PC-9 (cell line): ENCODE measurements around the gene CNGA2. TPM values are rescaled to one million over a fixed set of nuclear protein-coding genes. Genes with fewer than 3 reads are reported as not detected.

Experiments used
- BruUV-seq: library from RNA; stranded (reverse); fragments of 400-500 nt; replicated peaks from 2 replicates; lab custom pipeline; 2021; lab: Mats Ljungman, UMichigan
- CTCF ChIA-PET: fragments of 300-600 bp; sonication (Branson Sonifier 250); formaldehyde crosslinking; loops from one replicate; lab custom pipeline; 2022; ENCODE audit warnings: antibody characterized with exemption; lab: Charles Lee
- POLR2A ChIA-PET: fragments of 300-600 bp; sonication (Branson Sonifier 250); formaldehyde crosslinking; loops from one replicate; lab custom pipeline; 2022; ENCODE audit warnings: antibody characterized with exemption; ENCODE audit not compliant: unreplicated experiment; lab: Charles Lee
- DNase-seq, 2 experiments: peaks; one replicate each; pipeline versions ENCODE4 v3.0.0 to v3.0.0-alpha.2; 2015 to 2022; ENCODE audit warnings: mixed read lengths in 1 of 2
- H2AFZ ChIP-seq: fragments of 200-600 bp; sonication (generic); 2 replicates; pipeline ENCODE4 v1.8.1; 2017; ENCODE audit warnings: antibody characterized with exemption
- H3F3A ChIP-seq: fragments of 200-600 bp; sonication (generic); 2 replicates; pipeline ENCODE4 v1.8.1; 2017; ENCODE audit warnings: antibody characterized with exemption, mild to moderate bottlenecking, low read depth; ENCODE audit not compliant: insufficient read depth
- H3K27ac ChIP-seq: fragments of 200-600 bp; sonication (generic); 2 replicates; pipeline ENCODE4 v1.6.1; 2016; ENCODE audit warnings: mixed run types
- H3K27me3 ChIP-seq: fragments of 200-600 bp; sonication (generic); 2 replicates; pipeline ENCODE4 v1.6.1; 2016; ENCODE audit warnings: low read depth, mixed run types; ENCODE audit not compliant: insufficient read depth
- H3K36me3 ChIP-seq: fragments of 200-600 bp; sonication (generic); 2 replicates; pipeline ENCODE4 v1.6.1; 2016; ENCODE audit warnings: low read depth, mixed run types
- H3K4me1 ChIP-seq: fragments of 200-600 bp; sonication (generic); replicated peaks from 2 replicates; pipeline ENCODE4 v1.6.1; 2016; ENCODE audit warnings: mixed run types; ENCODE audit not compliant: insufficient read depth
- H3K4me2 ChIP-seq: fragments of 200-600 bp; sonication (generic); 2 replicates; pipeline ENCODE4 v1.6.1; 2017; ENCODE audit warnings: mixed run types
- H3K4me3 ChIP-seq: fragments of 200-600 bp; sonication (generic); 2 replicates; pipeline ENCODE4 v1.6.1; 2016; ENCODE audit warnings: mixed run types
- H3K79me2 ChIP-seq: fragments of 200-600 bp; sonication (generic); 2 replicates; pipeline ENCODE4 v1.6.1; 2017; ENCODE audit warnings: low read depth, mixed run types
- H3K9me2 ChIP-seq: fragments of 200-600 bp; sonication (generic); 2 replicates; pipeline ENCODE4 v1.8.1; 2017; ENCODE audit warnings: mild to moderate bottlenecking; ENCODE audit not compliant: insufficient read depth
- H3K9me3 ChIP-seq: fragments of 200-600 bp; sonication (generic); 2 replicates; pipeline ENCODE4 v1.8.1; 2016; ENCODE audit warnings: low read depth; ENCODE audit not compliant: insufficient read depth
- H4K20me1 ChIP-seq: fragments of 200-600 bp; sonication (generic); 2 replicates; pipeline ENCODE4 v1.8.1; 2017; ENCODE audit not compliant: insufficient read depth
- EZH2 ChIP-seq: fragments of 200-600 bp; sonication (generic); IDR thresholded peaks from 2 replicates; pipeline ENCODE4 v1.8.0; 2017; ENCODE audit warnings: antibody characterized with exemption, low read depth
- intact Hi-C: fragments of 100-400 bp; cut with micrococcal nuclease; formaldehyde crosslinking; loops from one replicate; pipeline ENCODE4 v1.10.0; 2022; ENCODE audit not compliant: unreplicated experiment
- total RNA-seq: library from RNA; stranded (reverse); gene quantifications from 2 replicates; pipeline ENCODE4 v1.2.3, GENCODE V29; 2021
- TF ChIP-seq, protein P1 (sequence below): fragments of 200-600 bp; sonication (generic); conservative IDR thresholded peaks from 2 replicates; pipeline ENCODE4 v1.6.1; 2017; ENCODE audit warnings: mixed run types, antibody characterized with exemption, mild to moderate bottlenecking, moderate library complexity

The CNGA2 gene
- total RNA-seq, 1 experiment from 2014 or later = not detected

DNA sequence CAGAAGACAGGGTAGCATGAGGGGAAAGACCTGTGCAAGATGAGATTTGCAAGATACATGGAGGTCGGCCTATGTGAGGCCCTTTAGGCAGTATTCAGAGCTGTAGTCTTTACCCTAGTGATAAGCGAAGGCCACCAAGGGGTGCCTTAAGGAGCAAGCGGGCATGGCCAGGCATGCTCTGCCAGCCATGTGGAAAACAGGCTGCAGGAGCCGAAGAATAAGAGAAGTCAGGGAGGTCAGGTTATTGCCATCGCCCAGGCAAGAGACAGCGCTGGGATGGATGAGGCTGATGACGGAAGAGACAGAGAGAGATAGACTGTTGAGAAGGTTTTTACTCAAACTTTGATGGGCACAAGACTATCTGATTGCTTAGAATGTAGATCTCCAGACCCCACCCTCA is 25.7 kb upstream of the CNGA2 start:
- CTCF ChIA-PET = no interaction called here
- no TSS peak for BruUV-seq
- no peaks in the 10 kb centered on the region for H3K9me3 ChIP-seq
- no peak overlapping the region for H3K4me3 ChIP-seq
- TF ChIP-seq, protein P1, sequence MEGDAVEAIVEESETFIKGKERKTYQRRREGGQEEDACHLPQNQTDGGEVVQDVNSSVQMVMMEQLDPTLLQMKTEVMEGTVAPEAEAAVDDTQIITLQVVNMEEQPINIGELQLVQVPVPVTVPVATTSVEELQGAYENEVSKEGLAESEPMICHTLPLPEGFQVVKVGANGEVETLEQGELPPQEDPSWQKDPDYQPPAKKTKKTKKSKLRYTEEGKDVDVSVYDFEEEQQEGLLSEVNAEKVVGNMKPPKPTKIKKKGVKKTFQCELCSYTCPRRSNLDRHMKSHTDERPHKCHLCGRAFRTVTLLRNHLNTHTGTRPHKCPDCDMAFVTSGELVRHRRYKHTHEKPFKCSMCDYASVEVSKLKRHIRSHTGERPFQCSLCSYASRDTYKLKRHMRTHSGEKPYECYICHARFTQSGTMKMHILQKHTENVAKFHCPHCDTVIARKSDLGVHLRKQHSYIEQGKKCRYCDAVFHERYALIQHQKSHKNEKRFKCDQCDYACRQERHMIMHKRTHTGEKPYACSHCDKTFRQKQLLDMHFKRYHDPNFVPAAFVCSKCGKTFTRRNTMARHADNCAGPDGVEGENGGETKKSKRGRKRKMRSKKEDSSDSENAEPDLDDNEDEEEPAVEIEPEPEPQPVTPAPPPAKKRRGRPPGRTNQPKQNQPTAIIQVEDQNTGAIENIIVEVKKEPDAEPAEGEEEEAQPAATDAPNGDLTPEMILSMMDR = no peak
- TF ChIP-seq EZH2 = no peak
- no peaks in the 10 kb centered on the region for H3K4me1 ChIP-seq
- H2AFZ ChIP-seq = no peak overlapping the region
- no peaks in the 10 kb centered on the region for H3K36me3 ChIP-seq
- H3K9me2 ChIP-seq = no peaks in the 10 kb centered on the region
- H3F3A ChIP-seq = no peaks in the 10 kb centered on the region
- H3K79me2 ChIP-seq = no peaks in the 10 kb centered on the region
- no peak overlapping the region for H3K4me2 ChIP-seq
- no peaks in the 10 kb centered on the region for H4K20me1 ChIP-seq
- intact Hi-C loops = no loop called here
- POLR2A ChIA-PET = no interaction called here
- H3K27ac ChIP-seq = no peak overlapping the region
- H3K27me3 ChIP-seq = peaks cover 90% of the 10 kb centered on the region
- no peak for DNase-seq

DNA sequence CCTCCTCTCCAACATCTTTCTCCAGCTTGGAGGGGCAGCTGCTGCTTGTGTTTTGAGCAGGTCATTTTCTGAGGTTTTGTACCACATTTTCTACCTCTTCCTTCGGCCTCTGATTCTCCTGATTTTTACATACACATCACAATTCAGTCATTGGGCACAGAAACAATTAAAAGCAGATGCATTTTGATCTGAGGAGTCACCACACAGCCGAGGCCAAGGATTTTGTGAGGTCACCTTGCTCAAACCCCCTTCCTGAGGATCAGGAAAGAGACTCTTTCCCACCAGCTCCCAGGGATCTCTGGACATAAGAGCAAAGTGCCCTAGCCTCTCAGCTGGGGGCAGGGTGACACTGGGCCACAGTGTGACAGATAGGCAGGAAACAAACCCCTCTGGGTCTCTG is 24.1 kb upstream of the CNGA2 start:
- no peak overlapping the region for H2AFZ ChIP-seq
- peaks cover 75% of the 10 kb centered on the region for H3K27me3 ChIP-seq
- POLR2A ChIA-PET = no interaction called here
- H3K9me3 ChIP-seq = no peaks in the 10 kb centered on the region
- H3K79me2 ChIP-seq = no peaks in the 10 kb centered on the region
- DNase-seq = no peak
- no TSS peak for BruUV-seq
- no peak overlapping the region for H3K27ac ChIP-seq
- intact Hi-C loops = no loop called here
- H3F3A ChIP-seq = no peaks in the 10 kb centered on the region
- H3K36me3 ChIP-seq = no peaks in the 10 kb centered on the region
- H3K9me2 ChIP-seq = no peaks in the 10 kb centered on the region
- H3K4me2 ChIP-seq = no peak overlapping the region
- CTCF ChIA-PET = no interaction called here
- no peak overlapping the region for H3K4me3 ChIP-seq
- no peaks in the 10 kb centered on the region for H4K20me1 ChIP-seq
- TF ChIP-seq, protein P1 = no peak
- TF ChIP-seq EZH2 = no peak
- H3K4me1 ChIP-seq = 0 out of 2 replicates have a peak, but pooled peaks cover 4% of the 10 kb centered on the region

DNA sequence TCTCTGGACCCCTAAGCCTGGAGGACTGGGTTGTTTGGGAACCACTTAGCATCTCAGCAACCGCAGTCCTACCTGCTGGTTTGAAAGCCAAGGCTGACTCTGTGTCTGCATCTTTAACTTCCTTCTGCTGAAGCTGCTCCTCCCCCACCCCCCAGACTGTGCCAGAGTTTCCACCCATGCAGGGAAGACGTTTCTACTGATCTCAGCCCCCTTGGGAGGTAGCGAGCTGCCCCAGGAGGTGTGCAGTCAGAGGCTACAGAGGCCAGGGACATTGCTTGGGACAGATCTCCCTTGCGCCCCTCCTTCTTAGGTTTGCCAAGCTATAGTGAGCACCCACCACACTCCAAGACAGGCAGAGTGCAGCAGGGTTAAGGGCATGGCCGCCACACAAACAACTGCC is 23.4 kb upstream of the CNGA2 start:
- Histone ChIP-seq H3K36me3 (no peaks in the 10 kb centered on the region), H3K9me3 (no peaks in the 10 kb centered on the region), H3K4me2 (no peak overlapping the region), H3K4me1 (0 out of 2 replicates have a peak, but pooled peaks cover 4% of the 10 kb centered on the region), H3F3A (no peaks in the 10 kb centered on the region), H3K27ac (no peak overlapping the region), H3K79me2 (no peaks in the 10 kb centered on the region), H4K20me1 (no peaks in the 10 kb centered on the region), H3K4me3 (no peak overlapping the region), H2AFZ (no peak overlapping the region), H3K27me3 (peaks cover 70% of the 10 kb centered on the region), H3K9me2 (no peaks in the 10 kb centered on the region)
- no TSS peak for BruUV-seq
- intact Hi-C loops = no loop called here
- ChIA-PET CTCF (no interaction called here), POLR2A (no interaction called here)
- no peak for TF ChIP-seq EZH2
- TF ChIP-seq, protein P1 = no peak
- no peak for DNase-seq
